HUES6 (cell line): Measurements from ENCODE around the gene CD44.

ENCODE experiments used
- H3K27ac ChIP-seq: 2 replicates; pipeline ENCODE4 v1.7.0; 2013; ENCODE audit warnings: low read depth, mild to moderate bottlenecking, low read length, inconsistent platforms
- H3K27me3 ChIP-seq: 2 replicates; pipeline ENCODE4 v1.6.1; 2013; ENCODE audit warnings: low read length; ENCODE audit not compliant: control insufficient read depth, insufficient read depth
- H3K36me3 ChIP-seq: 2 replicates; pipeline ENCODE4 v1.6.1; 2013; ENCODE audit warnings: low read length; ENCODE audit not compliant: control insufficient read depth, insufficient read depth
- H3K4me1 ChIP-seq: 2 replicates; pipeline ENCODE4 v1.6.1; 2013; ENCODE audit warnings: low read length; ENCODE audit not compliant: control insufficient read depth, insufficient read depth
- H3K4me3 ChIP-seq: 2 replicates; pipeline ENCODE4 v1.5.1; 2013; ENCODE audit warnings: low read depth, low read length
- H3K9ac ChIP-seq: one replicate; pipeline ENCODE4 v1.6.1; 2013; ENCODE audit warnings: mild to moderate bottlenecking, low read length
- H3K9me3 ChIP-seq: 2 replicates; pipeline ENCODE4 v1.6.1; 2013; ENCODE audit warnings: low read depth, low read length; ENCODE audit not compliant: control insufficient read depth, insufficient read depth

The CD44 gene

GRCh38 chr11:35234460-35235156, 95.6 kb downstream of the CD44 start:
- no peaks in the 10 kb centered on the region for H3K27me3 ChIP-seq

GRCh38 chr11:35235157-35235468, 96.1 kb downstream of the CD44 start:
- Histone ChIP-seq H3K9ac (no peak overlapping the region), H3K4me1 (peaks cover 11% of the 10 kb centered on the region), H3K27ac (no peak overlapping the region), H3K36me3 (no peaks in the 10 kb centered on the region), H3K9me3 (peaks cover 4% of the 10 kb centered on the region; the same call in 1 of the 2 replicates), H3K4me3 (no peak overlapping the region), H3K27me3 (no peaks in the 10 kb centered on the region)

More at GRCh38 chr11:35234460-35235156, 95.6 kb downstream of the CD44 start:
- peaks cover 11% of the 10 kb centered on the region for H3K4me1 ChIP-seq
- no peak overlapping the region for H3K9ac ChIP-seq
- H3K9me3 ChIP-seq = peaks cover 4% of the 10 kb centered on the region; the same call in 1 of the 2 replicates
- H3K36me3 ChIP-seq = no peaks in the 10 kb centered on the region
- no peak overlapping the region for H3K27ac ChIP-seq
- no peak overlapping the region for H3K4me3 ChIP-seq

GRCh38 chr11:35235498-35235897, 96.5 kb downstream of the CD44 start:
- no peak overlapping the region for H3K9ac ChIP-seq
- H3K4me3 ChIP-seq = no peak overlapping the region
- peaks cover 11% of the 10 kb centered on the region for H3K4me1 ChIP-seq
- H3K36me3 ChIP-seq = no peaks in the 10 kb centered on the region
- H3K27ac ChIP-seq = no peak overlapping the region
- H3K27me3 ChIP-seq = no peaks in the 10 kb centered on the region
- H3K9me3 ChIP-seq = peaks cover 4% of the 10 kb centered on the region; the same call in 1 of the 2 replicates

- H3K4me3 ChIP-seq = no peak overlapping the region
- no peaks in the 10 kb centered on the region for H3K27me3 ChIP-seq
- no peaks in the 10 kb centered on the region for H3K36me3 ChIP-seq
- H3K9me3 ChIP-seq = peaks cover 4% of the 10 kb centered on the region; the same call in 1 of the 2 replicates
- peaks cover 11% of the 10 kb centered on the region for H3K4me1 ChIP-seq
- no peak overlapping the region for H3K9ac ChIP-seq
- H3K27ac ChIP-seq = no peak overlapping the region
Observed at GRCh38 chr11:35235936-35236666, 97.1 kb downstream of the CD44 start.

- H3K4me3 ChIP-seq = no peak overlapping the region
- no peak overlapping the region for H3K27ac ChIP-seq
- H3K4me1 ChIP-seq = peaks cover 11% of the 10 kb centered on the region
- no peaks in the 10 kb centered on the region for H3K27me3 ChIP-seq
- H3K9me3 ChIP-seq = peaks cover 4% of the 10 kb centered on the region; the same call in 1 of the 2 replicates
- H3K9ac ChIP-seq = no peak overlapping the region
- no peaks in the 10 kb centered on the region for H3K36me3 ChIP-seq
Observed at GRCh38 chr11:35236667-35237003, 97.7 kb downstream of the CD44 start.

GRCh38 chr11:35237351-35237750, 98.4 kb downstream of the CD44 start:
- Histone ChIP-seq H3K4me3 (no peak overlapping the region), H3K36me3 (no peaks in the 10 kb centered on the region), H3K4me1 (peaks cover 11% of the 10 kb centered on the region), H3K9ac (no peak overlapping the region), H3K27me3 (no peaks in the 10 kb centered on the region), H3K27ac (no peak overlapping the region), H3K9me3 (peaks cover 4% of the 10 kb centered on the region; the same call in 1 of the 2 replicates)

- Histone ChIP-seq H3K4me3 (peak overlapping the region; percentile 38), H3K36me3 (no peaks in the 10 kb centered on the region), H3K27ac (no peak overlapping the region), H3K9ac (no peak overlapping the region), H3K9me3 (peaks cover 4% of the 10 kb centered on the region; the same call in 1 of the 2 replicates), H3K27me3 (no peaks in the 10 kb centered on the region), H3K4me1 (peaks cover 11% of the 10 kb centered on the region)
Observed at GRCh38 chr11:35237860-35238715, 99.1 kb downstream of the CD44 start.

GRCh38 chr11:35238882-35239281, 99.9 kb downstream of the CD44 start:
- peaks cover 4% of the 10 kb centered on the region; the same call in 1 of the 2 replicates for H3K9me3 ChIP-seq
- H3K27ac ChIP-seq = no peak overlapping the region
- H3K4me3 ChIP-seq = no peak overlapping the region
- no peak overlapping the region for H3K9ac ChIP-seq
- peaks cover 11% of the 10 kb centered on the region for H3K4me1 ChIP-seq
- no peaks in the 10 kb centered on the region for H3K36me3 ChIP-seq
- no peaks in the 10 kb centered on the region for H3K27me3 ChIP-seq

- no peak overlapping the region for H3K9ac ChIP-seq
- H3K9me3 ChIP-seq = peaks cover under 1% of the 10 kb centered on the region; the same call in 1 of the 2 replicates
- H3K27me3 ChIP-seq = no peaks in the 10 kb centered on the region
- no peaks in the 10 kb centered on the region for H3K36me3 ChIP-seq
- H3K4me1 ChIP-seq = peaks cover 11% of the 10 kb centered on the region
- no peak overlapping the region for H3K27ac ChIP-seq
- H3K4me3 ChIP-seq = no peak overlapping the region
Observed at GRCh38 chr11:35239471-35240075, 100.6 kb downstream of the CD44 start.

- no peaks in the 10 kb centered on the region for H3K36me3 ChIP-seq
- no peak overlapping the region for H3K9ac ChIP-seq
- H3K4me1 ChIP-seq = peaks cover 11% of the 10 kb centered on the region
- no peaks in the 10 kb centered on the region for H3K27me3 ChIP-seq
- no peak overlapping the region for H3K27ac ChIP-seq
- no peak overlapping the region for H3K4me3 ChIP-seq
- H3K9me3 ChIP-seq = no peaks in the 10 kb centered on the region
Observed at GRCh38 chr11:35241083-35241482, 102.1 kb downstream of the CD44 start.
